T-helper 1 cell treated with Interleukin-12 subunit alpha and Interleukin-12 subunit beta and Interleukin-4 antibody, amounts not matched to agents 30 μg/mL and 1 μg/mL, for 36 hours (primary cell): ENCODE measurements around the gene SERPINB8.

Source experiments
- H3K27ac Mint-ChIP-seq: one replicate; pipeline ENCODE4 v1.8.0; 2021; ENCODE audit warnings: mild to moderate bottlenecking, mixed read lengths
- H3K27me3 Mint-ChIP-seq: one replicate; pipeline ENCODE4 v1.8.0; 2021; ENCODE audit warnings: low read depth, mixed read lengths
- H3K36me3 Mint-ChIP-seq: one replicate; pipeline ENCODE4 v1.8.0; 2021; ENCODE audit warnings: low read depth, mixed read lengths
- H3K4me1 Mint-ChIP-seq: one replicate; pipeline ENCODE4 v1.8.0; 2021; ENCODE audit warnings: low read depth, mixed read lengths
- H3K4me3 Mint-ChIP-seq: one replicate; pipeline ENCODE4 v1.8.0; 2021; ENCODE audit warnings: mild to moderate bottlenecking, moderate library complexity, mixed read lengths
- H3K9me3 Mint-ChIP-seq: one replicate; pipeline ENCODE4 v1.8.0; 2021; ENCODE audit warnings: mixed read lengths

Gene SERPINB8

GRCh38 chr18:64017870-64018269 lies 48.0 kb downstream of the SERPINB8 start:
- Mint-ChIP-seq H3K36me3 (no peaks in the 10 kb centered on the region), H3K27ac (no peak overlapping the region), H3K27me3 (no peaks in the 10 kb centered on the region), H3K4me1 (no peaks in the 10 kb centered on the region), H3K9me3 (no peaks in the 10 kb centered on the region), H3K4me3 (no peak overlapping the region)

DNA sequence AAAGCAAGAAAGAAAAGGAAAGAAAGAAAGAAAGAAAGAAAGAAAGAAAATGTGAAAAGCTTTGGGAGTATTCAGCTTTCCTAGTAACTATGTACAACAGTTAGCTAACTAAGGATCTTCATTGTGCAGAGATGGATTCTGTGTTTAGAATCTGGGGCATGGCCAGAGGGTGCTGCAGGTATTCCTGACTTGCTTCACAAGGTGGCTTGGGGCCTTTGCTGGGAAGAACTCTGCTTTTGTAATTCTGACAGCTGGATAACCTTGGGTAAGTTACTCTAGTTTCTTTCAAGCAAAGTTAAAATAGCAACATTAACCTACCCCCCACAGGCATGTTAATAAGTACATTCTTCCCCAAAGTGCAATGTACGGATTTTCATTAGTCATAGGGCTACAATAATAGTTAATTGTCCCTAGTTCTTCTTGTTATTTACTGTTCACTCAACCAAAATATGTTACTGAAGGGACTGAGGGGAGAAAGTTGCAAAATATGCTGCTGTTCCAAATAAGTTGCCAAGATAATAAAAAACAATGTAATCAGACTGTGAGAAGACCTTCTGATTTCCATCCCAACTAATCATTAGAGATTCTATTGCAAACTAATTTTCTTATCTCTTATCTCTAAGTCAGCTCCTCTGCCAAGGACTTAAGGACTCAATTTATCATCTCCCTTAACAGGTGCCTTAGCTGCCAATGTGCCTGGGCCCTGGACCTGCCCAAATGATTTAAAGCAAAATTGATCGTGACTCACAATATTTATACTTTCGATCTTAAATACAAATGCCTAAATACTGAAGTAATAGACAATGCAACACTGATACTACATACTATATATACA lies 50.3 kb downstream of the SERPINB8 start:
- Mint-ChIP-seq H3K27me3 (no peaks in the 10 kb centered on the region), H3K27ac (no peak overlapping the region), H3K9me3 (no peaks in the 10 kb centered on the region), H3K36me3 (no peaks in the 10 kb centered on the region), H3K4me3 (no peak overlapping the region), H3K4me1 (no peaks in the 10 kb centered on the region)

DNA sequence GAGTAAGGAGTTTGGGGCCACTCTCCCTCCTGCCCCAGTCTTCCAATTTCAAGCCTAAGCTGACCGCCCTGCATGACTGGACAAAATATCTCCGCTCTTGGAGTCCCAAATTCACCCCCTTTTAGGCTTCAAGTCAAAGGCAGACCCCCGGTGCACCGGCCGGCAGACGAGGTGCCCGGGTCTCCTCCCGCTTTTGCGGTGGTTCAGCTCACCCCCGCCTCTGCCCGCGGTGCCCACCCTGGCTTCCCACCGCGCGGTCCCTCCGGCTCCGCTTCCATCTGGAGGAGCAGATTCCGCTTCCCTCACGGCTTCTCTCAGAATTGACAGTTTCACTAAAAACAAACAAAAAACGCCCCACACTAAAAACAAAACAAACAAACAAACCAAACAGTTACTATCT lies 56.5 kb downstream of the SERPINB8 start:
- Mint-ChIP-seq H3K9me3 (no peaks in the 10 kb centered on the region), H3K27me3 (no peaks in the 10 kb centered on the region), H3K36me3 (no peaks in the 10 kb centered on the region), H3K27ac (no peak overlapping the region), H3K4me3 (no peak overlapping the region), H3K4me1 (no peaks in the 10 kb centered on the region)

GRCh38 chr18:64027931-64028695 lies 58.2 kb downstream of the SERPINB8 start:
- Mint-ChIP-seq H3K27ac (no peak overlapping the region), H3K4me1 (no peaks in the 10 kb centered on the region), H3K36me3 (no peaks in the 10 kb centered on the region), H3K27me3 (no peaks in the 10 kb centered on the region), H3K9me3 (no peaks in the 10 kb centered on the region), H3K4me3 (no peak overlapping the region)

- Mint-ChIP-seq H3K4me3 (no peak overlapping the region), H3K36me3 (no peaks in the 10 kb centered on the region), H3K9me3 (no peaks in the 10 kb centered on the region), H3K27ac (no peak overlapping the region), H3K27me3 (no peaks in the 10 kb centered on the region), H3K4me1 (no peaks in the 10 kb centered on the region)
These were observed 59.2 kb downstream of the SERPINB8 start for GRCh38 chr18:64029096-64029495.

- Mint-ChIP-seq H3K36me3 (no peaks in the 10 kb centered on the region), H3K4me3 (no peak overlapping the region), H3K27me3 (no peaks in the 10 kb centered on the region), H3K27ac (no peak overlapping the region), H3K9me3 (no peaks in the 10 kb centered on the region), H3K4me1 (no peaks in the 10 kb centered on the region)
These were observed 61.5 kb downstream of the SERPINB8 start for GRCh38 chr18:64031411-64031810.

DNA sequence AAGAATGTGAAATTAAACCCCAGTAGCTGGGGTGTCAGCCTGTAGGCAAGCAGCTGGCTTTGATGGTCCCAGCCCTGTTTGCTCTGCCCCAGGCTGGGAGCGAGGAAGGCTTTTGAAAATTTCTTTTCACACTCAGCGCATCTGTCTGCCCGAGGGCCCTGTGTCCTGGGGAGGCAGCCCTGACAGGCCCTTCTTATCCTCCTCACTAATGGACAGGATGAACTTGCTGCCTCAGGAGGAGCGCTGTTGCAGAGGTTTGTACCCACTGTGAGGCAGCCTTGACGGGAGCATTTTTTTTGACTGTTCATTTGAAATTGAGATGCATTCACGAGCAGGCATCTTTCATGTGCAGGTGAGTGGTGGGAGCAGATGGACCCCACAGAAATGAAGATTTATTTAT lies 62.4 kb downstream of the SERPINB8 start:
- Mint-ChIP-seq H3K27ac (no peak overlapping the region), H3K36me3 (no peaks in the 10 kb centered on the region), H3K9me3 (no peaks in the 10 kb centered on the region), H3K27me3 (no peaks in the 10 kb centered on the region), H3K4me3 (no peak overlapping the region), H3K4me1 (no peaks in the 10 kb centered on the region)

GRCh38 chr18:64037812-64038414 lies 68.0 kb downstream of the SERPINB8 start:
- Mint-ChIP-seq H3K9me3 (no peaks in the 10 kb centered on the region), H3K4me1 (no peaks in the 10 kb centered on the region), H3K36me3 (no peaks in the 10 kb centered on the region), H3K27me3 (no peaks in the 10 kb centered on the region), H3K4me3 (no peak overlapping the region), H3K27ac (no peak overlapping the region)
